GM23338 (cell line): ENCODE data around the gene GSDME. TPM values are rescaled to one million over a fixed set of nuclear protein-coding genes. Genes with fewer than 3 reads are reported as not detected.

Experiments used
- ATAC-seq: fragments of 200-7000 bp; cut with Tn5 transposase; 3 replicates; pipeline ENCODE4 v1.9.1; 2020
- DNase-seq: peaks from one replicate; pipeline ENCODE4 v3.0.0-alpha.2; 2015; ENCODE audit warnings: low spot score
- H2AFZ ChIP-seq: fragments of 200-600 bp; sonication (generic); 2 replicates; pipeline ENCODE4 v1.8.0; 2016; ENCODE audit warnings: antibody characterized with exemption, mild to moderate bottlenecking, moderate library complexity
- H3F3A ChIP-seq: fragments of 200-600 bp; sonication (generic); replicated peaks from 2 replicates; pipeline ENCODE4 v1.8.0; 2017; ENCODE audit warnings: antibody characterized with exemption, mixed run types, low read depth
- H3K27ac ChIP-seq: fragments of 200-600 bp; sonication (generic); 2 replicates; pipeline ENCODE4 v1.6.1; 2016; ENCODE audit warnings: low read depth
- H3K27me3 ChIP-seq: fragments of 200-600 bp; sonication (generic); 2 replicates; pipeline ENCODE4 v1.8.0; 2016; ENCODE audit warnings: mild to moderate bottlenecking, mixed run types, moderate library complexity; ENCODE audit not compliant: insufficient read depth
- H3K36me3 ChIP-seq: fragments of 200-600 bp; sonication (generic); 2 replicates; pipeline ENCODE4 v1.8.0; 2016; ENCODE audit warnings: mild to moderate bottlenecking; ENCODE audit not compliant: insufficient read depth
- H3K4me1 ChIP-seq: fragments of 200-600 bp; sonication (generic); 2 replicates; pipeline ENCODE4 v1.8.0; 2016; ENCODE audit warnings: mild to moderate bottlenecking, moderate library complexity; ENCODE audit not compliant: insufficient read depth
- H3K4me2 ChIP-seq: fragments of 200-600 bp; sonication (generic); 2 replicates; pipeline ENCODE4 v1.7.1; 2017; ENCODE audit warnings: mixed run types
- H3K4me3 ChIP-seq: fragments of 200-600 bp; sonication (generic); 2 replicates; pipeline ENCODE4 v1.6.1; 2016; ENCODE audit warnings: mixed run types
- H3K79me2 ChIP-seq: fragments of 200-600 bp; sonication (generic); replicated peaks from 2 replicates; pipeline ENCODE4 v1.8.0; 2017; ENCODE audit warnings: mild to moderate bottlenecking; ENCODE audit not compliant: insufficient read depth
- H3K9me2 ChIP-seq: fragments of 200-600 bp; sonication (generic); 2 replicates; pipeline ENCODE4 v1.8.0; 2017; ENCODE audit not compliant: insufficient read depth
- H4K20me1 ChIP-seq: fragments of 200-600 bp; sonication (generic); replicated peaks from 2 replicates; pipeline ENCODE4 v1.8.0; 2017; ENCODE audit warnings: mild to moderate bottlenecking; ENCODE audit not compliant: insufficient read depth
- H3K27ac Mint-ChIP-seq: 2 replicates; pipeline ENCODE4 v1.8.0; 2020; ENCODE audit warnings: inconsistent platforms, mild to moderate bottlenecking, moderate library complexity, mixed read lengths
- H3K27me3 Mint-ChIP-seq: 3 replicates; pipeline ENCODE4 v1.8.0; 2022; ENCODE audit warnings: low read depth, mild to moderate bottlenecking, moderate library complexity, mixed read lengths, inconsistent platforms; ENCODE audit not compliant: insufficient read depth, poor library complexity
- H3K36me3 Mint-ChIP-seq: 3 replicates; pipeline ENCODE4 v1.8.0; 2021; ENCODE audit warnings: low read depth, mild to moderate bottlenecking, inconsistent platforms, moderate library complexity, mixed read lengths
- H3K4me1 Mint-ChIP-seq: 3 replicates; pipeline ENCODE4 v1.8.0; 2020; ENCODE audit warnings: mild to moderate bottlenecking, inconsistent platforms, mixed read lengths
- H3K4me3 Mint-ChIP-seq: 3 replicates; pipeline ENCODE4 v1.8.0; 2021; ENCODE audit warnings: moderate library complexity, mild to moderate bottlenecking, inconsistent platforms, mixed read lengths
- H3K9me3 Mint-ChIP-seq: 3 replicates; pipeline ENCODE4 v1.8.0; 2020; ENCODE audit warnings: moderate library complexity, mild to moderate bottlenecking, inconsistent platforms, mixed read lengths
- CREB1 ChIP-seq: fragments of 250-450 bp; sonication (Bioruptor Pico); IDR thresholded peaks from 2 replicates; pipeline ENCODE4 v1.5.0; 2020; ENCODE audit warnings: low read depth, mild to moderate bottlenecking, moderate library complexity
- CTCF ChIP-seq, 2 experiments: fragments of 200-600 bp in 1 of 2; sonication (generic) in 1 of 2; conservative IDR thresholded peaks; 2 replicates each; pipeline versions ENCODE4 v1.5.1 to v1.6.1; 2016 to 2017; ENCODE audit warnings: antibody characterized with exemption in 2 of 2, low read depth in 2 of 2, mild to moderate bottlenecking in 2 of 2, moderate library complexity in 1 of 2
- ETS1 ChIP-seq: IDR thresholded peaks from 2 replicates; pipeline ENCODE4 v1.6.1; 2016; ENCODE audit warnings: antibody characterized with exemption
- EZH2 ChIP-seq: fragments of 200-600 bp; sonication (generic); IDR thresholded peaks from one replicate; pipeline ENCODE4 v1.8.0; 2017; ENCODE audit warnings: antibody characterized with exemption, mild to moderate bottlenecking, low read depth; ENCODE audit not compliant: unreplicated experiment
- EZH2phosphoT487 ChIP-seq: fragments of 200-600 bp; sonication (generic); IDR thresholded peaks from one replicate; pipeline ENCODE4 v1.8.1; 2018; ENCODE audit warnings: antibody characterized with exemption; ENCODE audit not compliant: unreplicated experiment
- NANOG ChIP-seq: IDR thresholded peaks from 2 replicates; pipeline ENCODE4 v1.6.1; 2016; ENCODE audit warnings: antibody characterized with exemption, borderline replicate concordance
- STAT1 ChIP-seq: IDR thresholded peaks from one replicate; pipeline ENCODE4 v1.6.1; 2016; ENCODE audit warnings: antibody characterized with exemption; ENCODE audit not compliant: unreplicated experiment
- ZNF114 ChIP-seq: fragments of 250-450 bp; sonication (Bioruptor Pico); IDR thresholded peaks from 2 replicates; pipeline ENCODE4 v1.5.0; 2020; ENCODE audit warnings: mild to moderate bottlenecking, moderate library complexity
- ZNF331 ChIP-seq: fragments of 250-450 bp; sonication (Bioruptor Pico); IDR thresholded peaks from 2 replicates; pipeline ENCODE4 v1.5.0; 2020; ENCODE audit warnings: low read depth, mild to moderate bottlenecking, moderate library complexity
- ZNF462 ChIP-seq: fragments of 250-450 bp; sonication (Bioruptor Pico); IDR thresholded peaks from 2 replicates; pipeline ENCODE4 v1.5.0; 2020; ENCODE audit warnings: mild to moderate bottlenecking, moderate library complexity
- polyA plus RNA-seq: library from polyadenylated mRNA; unstranded; fragments of >200 nt; fragmentation: Nextera tagmentation; extraction: Ambion mirVana; gene quantifications from 2 replicates; pipeline ENCODE4 v1.2.1, GENCODE V29; 2016
- total RNA-seq: library from RNA; depleted of rRNA; stranded (reverse); fragments of >200 nt; shearing (Covaris generic); gene quantifications from 2 replicates; pipeline ENCODE4 v1.2.3, GENCODE V29; 2014

GSDME gene
- total and polyA plus RNA-seq, 2 experiments from 2014 or later = 8.3 to 8.5 TPM

- H3K27me3 Mint-ChIP-seq = peaks cover 10% of the 10 kb centered on the region
- DNase-seq = no peak
- no peaks in the 10 kb centered on the region for H3K27me3 ChIP-seq
- H4K20me1 ChIP-seq = no peaks in the 10 kb centered on the region; the same call in 1 of the 2 replicates
- H3F3A ChIP-seq = 0 out of 2 replicates have a peak, but pooled peaks cover 5% of the 10 kb centered on the region
- H3K4me3 ChIP-seq = no peak overlapping the region
- no peak overlapping the region for H2AFZ ChIP-seq
- no peak for ATAC-seq
- TF ChIP-seq NANOG = no peak
- no peaks in the 10 kb centered on the region for H3K79me2 ChIP-seq
- no peak overlapping the region for H3K4me3 Mint-ChIP-seq
- H3K4me1 Mint-ChIP-seq = peaks cover 12% of the 10 kb centered on the region
- no peak overlapping the region for H3K27ac Mint-ChIP-seq
- H3K36me3 Mint-ChIP-seq = peaks cover 2% of the 10 kb centered on the region; the same call in 2 of the 3 replicates
- H3K36me3 ChIP-seq = no peaks in the 10 kb centered on the region
- no peaks in the 10 kb centered on the region; the same call in 2 of the 3 replicates for H3K9me3 Mint-ChIP-seq
- no peaks in the 10 kb centered on the region for H3K9me2 ChIP-seq
- H3K4me1 ChIP-seq = no peaks in the 10 kb centered on the region
- no peak overlapping the region for H3K27ac ChIP-seq
- no peak overlapping the region for H3K4me2 ChIP-seq
Measured at GRCh38 chr7:24715171-24715570, 42.1 kb downstream of the GSDME start.

GRCh38 chr7:24714676-24715010, 42.6 kb downstream of the GSDME start:
- H3K36me3 ChIP-seq = no peaks in the 10 kb centered on the region
- TF ChIP-seq CREB1 (CRISPR knock-in tag) = no peak
- no peak for TF ChIP-seq NANOG
- TF ChIP-seq CTCF (conservative IDR thresholded peaks at IDR 0.05; ENCODE audit: low read depth in 2 of 2) = no peak
- no peak for TF ChIP-seq EZH2
- TF ChIP-seq ZNF462 (CRISPR knock-in tag) = no peak
- TF ChIP-seq ZNF114 (CRISPR knock-in tag) = no peak
- TF ChIP-seq ETS1 = no peak
- TF ChIP-seq STAT1 = no peak
- TF ChIP-seq ZNF331 (CRISPR knock-in tag) = no peak
- TF ChIP-seq EZH2phosphoT487 = no peak
- no peak overlapping the region for H2AFZ ChIP-seq
- no peak for ATAC-seq
- H3K27ac ChIP-seq = no peak overlapping the region
- H3F3A ChIP-seq = 0 out of 2 replicates have a peak, but pooled peaks cover 2% of the 10 kb centered on the region
- no peak for DNase-seq
- Mint-ChIP-seq H3K36me3 (peaks cover 5% of the 10 kb centered on the region), H3K4me3 (no peak overlapping the region), H3K27me3 (peaks cover 13% of the 10 kb centered on the region), H3K9me3 (no peaks in the 10 kb centered on the region; the same call in 2 of the 3 replicates), H3K4me1 (peaks cover 16% of the 10 kb centered on the region), H3K27ac (no peak overlapping the region)
- no peaks in the 10 kb centered on the region for H3K9me2 ChIP-seq
- no peaks in the 10 kb centered on the region for H3K79me2 ChIP-seq
- H4K20me1 ChIP-seq = no peaks in the 10 kb centered on the region; the same call in 1 of the 2 replicates
- no peak overlapping the region for H3K4me2 ChIP-seq
- no peaks in the 10 kb centered on the region for H3K27me3 ChIP-seq
- no peak overlapping the region for H3K4me3 ChIP-seq
- H3K4me1 ChIP-seq = no peaks in the 10 kb centered on the region
